Measurements from ENCODE around the gene AMFR.
"Not testable (repeated sequence)": the region's sequence is repeated elsewhere in the genome, so short reads cannot be mapped to it uniquely, and the experiment has no call there.

AMFR gene

GRCh38 chr16:56423584-56424403, 1.6 kb downstream of the AMFR start:
- no peak for DNase-seq

GRCh38 chr16:56422896-56423441, 2.4 kb downstream of the AMFR start:
- DNase-seq: no peak

- no peak for DNase-seq
Observed at GRCh38 chr16:56421976-56422669, 3.2 kb downstream of the AMFR start.

GRCh38 chr16:56421313-56421712, 4.0 kb downstream of the AMFR start:
- DNase-seq: no peak

- DNase-seq: no peak
Observed at GRCh38 chr16:56420613-56421012, 4.7 kb downstream of the AMFR start.

GRCh38 chr16:56419740-56420548, 5.4 kb downstream of the AMFR start:
- DNase-seq: no peak

- no peak for DNase-seq
Observed at GRCh38 chr16:56417138-56417537, 8.2 kb downstream of the AMFR start.

GRCh38 chr16:56415875-56416274, 9.5 kb downstream of the AMFR start:
- DNase-seq: no peak

- DNase-seq: no peak
Observed at GRCh38 chr16:56414366-56414765, 11.0 kb downstream of the AMFR start.

GRCh38 chr16:56413381-56413780, 12.0 kb downstream of the AMFR start:
- DNase-seq: no peak

- no peak for DNase-seq
Observed at GRCh38 chr16:56411624-56412023, 13.7 kb downstream of the AMFR start.

GRCh38 chr16:56411123-56411522, 14.2 kb downstream of the AMFR start:
- no peak for DNase-seq

GRCh38 chr16:56409195-56409594, 16.1 kb downstream of the AMFR start:
- no peak for DNase-seq

GRCh38 chr16:56408379-56409098, 16.8 kb downstream of the AMFR start:
- no peak for DNase-seq

GRCh38 chr16:56405977-56406672, 19.2 kb downstream of the AMFR start:
- DNase-seq: no peak

- DNase-seq: no peak
Observed at GRCh38 chr16:56401482-56401881, 23.9 kb downstream of the AMFR start.

GRCh38 chr16:56400458-56400857, 24.9 kb downstream of the AMFR start:
- DNase-seq: no peak

- no peak for DNase-seq
Observed at GRCh38 chr16:56399486-56399885, 25.9 kb downstream of the AMFR start.

- no peak for DNase-seq
Observed at GRCh38 chr16:56399047-56399446, 26.3 kb downstream of the AMFR start.

- DNase-seq: not testable (repeated sequence)
Observed at GRCh38 chr16:56396724-56397123, 28.6 kb downstream of the AMFR start.

- DNase-seq: no peak
Observed at GRCh38 chr16:56389554-56389953, 35.8 kb downstream of the AMFR start.

GRCh38 chr16:56388209-56388608, 37.1 kb downstream of the AMFR start:
- no peak for DNase-seq

All from activated CD8-positive, alpha-beta memory T cell treated with anti-CD3 and anti-CD28 coated beads for 24 hours (primary cell).